HEK293 (cell line): ENCODE measurements around the gene RLN3.
A peak's percentile ranks its signal among the peaks of the same experiment; 100 is the strongest.

Source experiments
- CTCF ChIA-PET: fragments of 350-600 bp; formaldehyde crosslinking; extraction: SDS; loops from one replicate; lab custom pipeline; 2021; ENCODE audit warnings: antibody characterized with exemption; lab: Yijun Ruan, JAX
- POLR2A ChIA-PET: fragments of 300-600 bp; formaldehyde crosslinking; extraction: SDS; loops from one replicate; lab custom pipeline; 2020; ENCODE audit warnings: antibody characterized with exemption, inconsistent platforms; lab: Yijun Ruan, JAX
- H3K27ac ChIP-seq: fragments of 200-500 bp; sonication (Bioruptor generic); 2 replicates; pipeline ENCODE4 v1.5.1; 2014; ENCODE audit warnings: low read depth, low read length, control low read depth, inconsistent platforms; ENCODE audit errors: extremely low read depth
- H3K36me3 ChIP-seq, 2 experiments: fragments of 200-500 bp in 1 of 2; sonication (Bioruptor generic) in 1 of 2; 1 replicate in 1 of 2; 2 replicates in 1 of 2; pipeline ENCODE4 v1.5.1; 2014 to 2017; ENCODE audit warnings: inconsistent platforms in 2 of 2, low read length in 2 of 2; ENCODE audit not compliant: control insufficient read depth in 2 of 2, insufficient read depth in 1 of 2
- H3K4me1 ChIP-seq: fragments of 200-500 bp; sonication (Bioruptor generic); 2 replicates; pipeline ENCODE4 v1.5.1; 2014; ENCODE audit warnings: mild to moderate bottlenecking, low read length, inconsistent platforms; ENCODE audit not compliant: control insufficient read depth, insufficient read depth
- H3K4me3 ChIP-seq: 2 replicates; pipeline ENCODE4 v1.5.1; 2011; ENCODE audit warnings: low read depth, mild to moderate bottlenecking, control low read depth, low read length, moderate library complexity
- H3K9me3 ChIP-seq: fragments of 200-500 bp; sonication (Bioruptor generic); 2 replicates; pipeline ENCODE4 v1.5.1; 2014; ENCODE audit warnings: low read depth, low read length, inconsistent platforms; ENCODE audit not compliant: control insufficient read depth, insufficient read depth
- ATF2 ChIP-seq: fragments of 450-650 bp; formaldehyde crosslinking; IDR thresholded peaks from 2 replicates; pipeline ENCODE4 v1.5.1; 2016; ENCODE audit warnings: missing biosample characterization, missing genetic modification characterization, low read depth
- PATZ1 ChIP-seq: fragments of 450-650 bp; formaldehyde crosslinking; IDR thresholded peaks from 2 replicates; pipeline ENCODE4 v1.5.1; 2016; ENCODE audit warnings: missing biosample characterization, missing genetic modification characterization
- REST ChIP-seq: fragments of 450-650 bp; formaldehyde crosslinking; IDR thresholded peaks from 2 replicates; pipeline ENCODE4 v1.5.1; 2016; ENCODE audit warnings: missing biosample characterization, missing genetic modification characterization
- SP7 ChIP-seq: fragments of 450-650 bp; formaldehyde crosslinking; IDR thresholded peaks from 2 replicates; pipeline ENCODE4 v1.5.1; 2016; ENCODE audit warnings: missing biosample characterization, missing genetic modification characterization
- YY2 ChIP-seq: fragments of 450-650 bp; formaldehyde crosslinking; IDR thresholded peaks from 2 replicates; pipeline ENCODE4 v1.5.1; 2016; ENCODE audit warnings: missing biosample characterization, missing genetic modification characterization
- ZBTB48 ChIP-seq: fragments of 450-650 bp; formaldehyde crosslinking; IDR thresholded peaks from 2 replicates; pipeline ENCODE4 v1.5.1; 2016; ENCODE audit warnings: missing biosample characterization, missing genetic modification characterization
- ZBTB49 ChIP-seq: fragments of 450-650 bp; formaldehyde crosslinking; IDR thresholded peaks from 2 replicates; pipeline ENCODE4 v1.5.1; 2016; ENCODE audit warnings: missing biosample characterization, missing genetic modification characterization, low read depth
- ZBTB8A ChIP-seq: fragments of 450-650 bp; formaldehyde crosslinking; IDR thresholded peaks from 2 replicates; pipeline ENCODE4 v1.5.1; 2016; ENCODE audit warnings: missing biosample characterization, missing genetic modification characterization
- ZNF148 ChIP-seq: fragments of 450-650 bp; formaldehyde crosslinking; IDR thresholded peaks from 2 replicates; pipeline ENCODE4 v1.5.0; 2017; ENCODE audit warnings: missing biosample characterization, missing genetic modification characterization, borderline replicate concordance
- ZNF211 ChIP-seq: fragments of 450-650 bp; formaldehyde crosslinking; IDR thresholded peaks from 2 replicates; pipeline ENCODE4 v1.5.1; 2016; ENCODE audit warnings: low read depth, missing biosample characterization, missing genetic modification characterization
- ZNF239 ChIP-seq: fragments of 450-650 bp; formaldehyde crosslinking; IDR thresholded peaks from 2 replicates; pipeline ENCODE4 v1.5.1; 2016; ENCODE audit warnings: missing biosample characterization, missing genetic modification characterization
- ZNF423 ChIP-seq: fragments of 450-650 bp; formaldehyde crosslinking; IDR thresholded peaks from 2 replicates; pipeline ENCODE4 v1.5.1; 2016; ENCODE audit warnings: missing biosample characterization, missing genetic modification characterization
- ZNF501 ChIP-seq: fragments of 450-650 bp; formaldehyde crosslinking; IDR thresholded peaks from 2 replicates; pipeline ENCODE4 v1.5.1; 2016; ENCODE audit warnings: missing biosample characterization, missing genetic modification characterization
- ZNF548 ChIP-seq: fragments of 450-650 bp; formaldehyde crosslinking; IDR thresholded peaks from 2 replicates; pipeline ENCODE4 v1.5.1; 2016; ENCODE audit warnings: missing biosample characterization, missing genetic modification characterization
- ZNF560 ChIP-seq: fragments of 450-650 bp; formaldehyde crosslinking; IDR thresholded peaks from 2 replicates; pipeline ENCODE4 v1.5.1; 2017; ENCODE audit warnings: missing biosample characterization, missing genetic modification characterization, borderline replicate concordance
- ZNF621 ChIP-seq: fragments of 450-650 bp; formaldehyde crosslinking; IDR thresholded peaks from 2 replicates; pipeline ENCODE4 v1.5.1; 2017; ENCODE audit warnings: missing biosample characterization, missing genetic modification characterization
- ZNF639 ChIP-seq: fragments of 450-650 bp; formaldehyde crosslinking; IDR thresholded peaks from 2 replicates; pipeline ENCODE4 v1.5.1; 2016; ENCODE audit warnings: missing biosample characterization, missing genetic modification characterization
- ZNF677 ChIP-seq: fragments of 450-650 bp; IDR thresholded peaks from 2 replicates; pipeline ENCODE4 v1.5.0; 2018; ENCODE audit warnings: missing biosample characterization, mild to moderate bottlenecking, missing genetic modification characterization, moderate library complexity

The RLN3 gene

GRCh38 chr19:14056069-14056666 is 28.2 kb downstream of the RLN3 start (continued):
- no peak for TF ChIP-seq ZBTB49 (tag by site-specific recombination)
- TF ChIP-seq ZNF239 (tag by site-specific recombination) = no peak
- TF ChIP-seq ZNF621 (tag by site-specific recombination) = no peak
- no peak for TF ChIP-seq YY2 (tag by site-specific recombination)
- no peak for TF ChIP-seq ZBTB48

- H3K4me3 ChIP-seq = no peak overlapping the region; the same call in 1 of the 2 replicates
- H3K36me3 ChIP-seq = no peaks in the 10 kb centered on the region
- H3K27ac ChIP-seq = no peak overlapping the region; the same call in 1 of the 2 replicates
- H3K4me1 ChIP-seq = peaks cover 4% of the 10 kb centered on the region
- ChIA-PET CTCF (interaction anchor here (0.6 to 6.9 kb wide), 6 partner anchors 11 to 89 kb away, joined by 3 to 80 read pairs (median 5); partner anchors contain the start of genes ASF1B and MISP3), POLR2A (interaction anchor here (0.9 kb wide), 1 partner anchor 17 kb away, joined by 4 read pairs; no protein-coding TSS in a partner anchor)
- H3K9me3 ChIP-seq = no peaks in the 10 kb centered on the region
- TF ChIP-seq ZNF501 (tag by site-specific recombination) (no peak), ZNF548 (tag by site-specific recombination) (no peak), ZNF639 (tag by site-specific recombination) (no peak), ZBTB49 (tag by site-specific recombination) (no peak), SP7 (no peak), ZBTB48 (no peak), ZNF211 (tag by site-specific recombination) (no peak), ATF2 (no peak), ZBTB8A (no peak), REST (no peak), ZNF560 (no peak), ZNF423 (tag by site-specific recombination) (no peak), ZNF677 (tag by site-specific recombination) (no peak), PATZ1 (peak; percentile 73), ZNF148 (no peak)
These were observed 28.9 kb downstream of the RLN3 start for GRCh38 chr19:14056741-14057356.
